IMR-90 (cell line): Measurements from ENCODE around the gene URB2. TPM values are rescaled to one million over a fixed set of nuclear protein-coding genes. Genes with fewer than 3 reads are reported as not detected.

ENCODE experiments used
- ATAC-seq: fragments of 200-7000 bp; cut with Tn5 transposase; 2 replicates; pipeline ENCODE4 v1.9.1; 2020; ENCODE audit warnings: low read depth, mild to moderate bottlenecking, moderate library complexity
- BruUV-seq: library from RNA; stranded (reverse); fragments of 400-500 nt; replicated peaks from 2 replicates; lab custom pipeline; 2021; lab: Mats Ljungman, UMichigan
- CTCF ChIA-PET: fragments of 300-600 bp; formaldehyde crosslinking; extraction: SDS; loops from one replicate; lab custom pipeline; 2021; ENCODE audit warnings: antibody characterized with exemption; lab: Yijun Ruan, JAX
- POLR2A ChIA-PET: fragments of 300-600 bp; sonication (Branson Sonifier 250); formaldehyde crosslinking; loops from one replicate; lab custom pipeline; 2022; ENCODE audit warnings: antibody characterized with exemption; ENCODE audit not compliant: unreplicated experiment; lab: Charles Lee
- DNase-seq: peaks from one replicate; pipeline ENCODE4 v3.0.0; 2013
- H2AFZ ChIP-seq: replicated peaks from 2 replicates; pipeline ENCODE3; 2013; ENCODE audit warnings: low read length, mild to moderate bottlenecking; ENCODE audit not compliant: poor library complexity
- H2AK5ac ChIP-seq: 2 replicates; pipeline ENCODE4 v1.6.1; 2013; ENCODE audit warnings: low read depth, low read length, inconsistent platforms
- H2AK9ac ChIP-seq: replicated peaks from 2 replicates; pipeline ENCODE3; 2013; ENCODE audit warnings: mild to moderate bottlenecking, low read depth, low read length, moderate library complexity; ENCODE audit not compliant: poor library complexity
- H2BK120ac ChIP-seq: 2 replicates; pipeline ENCODE4 v1.6.1; 2013; ENCODE audit warnings: low read depth, low read length, inconsistent platforms
- H2BK15ac ChIP-seq: 3 replicates; pipeline ENCODE4 v1.6.1; 2013; ENCODE audit warnings: low read depth, low read length, inconsistent platforms
- H2BK20ac ChIP-seq: 2 replicates; pipeline ENCODE4 v1.6.1; 2013; ENCODE audit warnings: low read depth, mild to moderate bottlenecking, inconsistent platforms, low read length, moderate library complexity
- H2BK5ac ChIP-seq: 2 replicates; pipeline ENCODE4 v1.6.1; 2013; ENCODE audit warnings: mild to moderate bottlenecking, low read depth, low read length, inconsistent platforms; ENCODE audit not compliant: poor library complexity, severe bottlenecking
- H3K14ac ChIP-seq: replicated peaks from 2 replicates; pipeline ENCODE4 v1.6.1; 2013; ENCODE audit warnings: low read depth, low read length, inconsistent platforms
- H3K18ac ChIP-seq: 2 replicates; pipeline ENCODE4 v1.6.1; 2013; ENCODE audit warnings: low read depth, low read length, control low read depth
- H3K23ac ChIP-seq: 2 replicates; pipeline ENCODE4 v1.6.1; 2013; ENCODE audit warnings: low read depth, low read length, inconsistent platforms
- H3K27ac ChIP-seq: 2 replicates; pipeline ENCODE4 v1.5.1; 2013; ENCODE audit warnings: mild to moderate bottlenecking, control low read depth, low read length; ENCODE audit not compliant: insufficient read depth
- H3K27me3 ChIP-seq: 2 replicates; pipeline ENCODE4 v1.6.1; 2013; ENCODE audit warnings: low read length; ENCODE audit not compliant: control insufficient read depth, insufficient read depth
- H3K36me3 ChIP-seq: 2 replicates; pipeline ENCODE4 v1.6.1; 2013; ENCODE audit warnings: low read length, mixed read lengths; ENCODE audit not compliant: control insufficient read depth, insufficient read depth
- H3K4ac ChIP-seq: 2 replicates; pipeline ENCODE4 v1.6.1; 2013; ENCODE audit warnings: low read depth, low read length, inconsistent platforms
- H3K4me1 ChIP-seq: 2 replicates; pipeline ENCODE4 v1.6.1; 2013; ENCODE audit warnings: low read length, mixed read lengths; ENCODE audit not compliant: control insufficient read depth, insufficient read depth
- H3K4me2 ChIP-seq: 2 replicates; pipeline ENCODE4 v1.6.1; 2013; ENCODE audit warnings: low read depth, mild to moderate bottlenecking, control low read depth, low read length, moderate library complexity
- H3K4me3 ChIP-seq: 2 replicates; pipeline ENCODE4 v1.5.1; 2013; ENCODE audit warnings: low read depth, mild to moderate bottlenecking, control low read depth, low read length, moderate library complexity; ENCODE audit not compliant: insufficient read depth
- H3K56ac ChIP-seq: 2 replicates; pipeline ENCODE4 v1.6.1; 2013; ENCODE audit warnings: low read length, inconsistent platforms; ENCODE audit not compliant: insufficient read depth; ENCODE audit errors: extremely low read depth
- H3K79me1 ChIP-seq, 2 experiments: 2 replicates each; pipeline ENCODE4 v1.6.1; 2013; ENCODE audit warnings: low read length in 2 of 2, inconsistent platforms in 1 of 2, low read depth in 1 of 2
- H3K9ac ChIP-seq: 2 replicates; pipeline ENCODE4 v1.6.1; 2013; ENCODE audit warnings: low read depth, low read length, control low read depth
- H3K9me1 ChIP-seq: 2 replicates; pipeline ENCODE4 v1.6.1; 2013; ENCODE audit warnings: low read length, inconsistent platforms; ENCODE audit not compliant: insufficient read depth
- H3K9me3 ChIP-seq: 2 replicates; pipeline ENCODE4 v1.6.1; 2013; ENCODE audit warnings: low read length; ENCODE audit not compliant: control insufficient read depth, insufficient read depth
- H4K20me1 ChIP-seq: 2 replicates; pipeline ENCODE4 v1.6.1; 2013; ENCODE audit warnings: low read length, inconsistent platforms; ENCODE audit not compliant: insufficient read depth
- H4K5ac ChIP-seq: 2 replicates; pipeline ENCODE4 v1.6.1; 2013; ENCODE audit warnings: mild to moderate bottlenecking, low read depth, low read length, control low read depth
- H4K8ac ChIP-seq, 2 experiments: 2 replicates each; pipeline ENCODE4 v1.6.1; 2013; ENCODE audit warnings: low read depth in 2 of 2, low read length in 2 of 2, control low read depth in 1 of 2, inconsistent platforms in 1 of 2
- H4K91ac ChIP-seq: 2 replicates; pipeline ENCODE4 v1.6.1; 2013; ENCODE audit warnings: low read depth, low read length, inconsistent platforms; ENCODE audit not compliant: insufficient read depth
- CHD1 ChIP-seq: IDR thresholded peaks from 2 replicates; pipeline ENCODE4 v1.6.1; 2012; ENCODE audit warnings: low read depth, low read length, improper control_type of control experiment
- WGBS, 2 experiments: methylation state at CpG; one replicate each; pipeline versions ENCODE4 v1.1.5 to v1.1.7; 2013; ENCODE audit warnings: missing lambda C conversion rate in 2 of 2; ENCODE audit not compliant: insufficient read length in 1 of 2; ENCODE audit errors: extremely low coverage in 2 of 2; 5-methylcytosine and 5-hydroxymethylcytosine counted together
- dilution Hi-C: fragments of 300-500 bp; cut with HindIII; formaldehyde crosslinking; loops from one replicate; pipeline ENCODE4 v1.14.3; 2018; ENCODE audit warnings: low sequenced_read_pairs; ENCODE audit not compliant: unreplicated experiment
- in situ Hi-C: fragments of 300-500 bp; cut with MboI; formaldehyde crosslinking; loops from 3 replicates; pipeline ENCODE4 v1.14.3; 2019; ENCODE audit warnings: low sequenced_read_pairs, inconsistent platforms, mixed read lengths
- intact Hi-C: fragments of 100-400 bp; cut with micrococcal nuclease; formaldehyde crosslinking; loops from 2 replicates; pipeline ENCODE4 v1.10.0; 2022
- polyA plus RNA-seq, 3 experiments: library from polyadenylated mRNA; depleted of rRNA; stranded (reverse); fragments of >200 nt; gene quantifications; 2 replicates each; pipeline ENCODE4 v1.2.3, GENCODE V29; 2012; ENCODE audit warnings: low replicate concordance in 1 of 3
- total RNA-seq: library from RNA; depleted of rRNA; stranded (reverse); fragments of >200 nt; gene quantifications from 2 replicates; pipeline ENCODE4 v1.2.3, GENCODE V29; 2012

Gene URB2
- total and polyA plus RNA-seq, 2 of the 4 experiments (the other 2 are of a cell fraction), result 5.9 to 15.4 TPM

GRCh38 chr1:229671310-229671709 is 45.3 kb downstream of the URB2 start:
- Histone ChIP-seq H3K4me1 (no peaks in the 10 kb centered on the region), H3K4ac (no peak overlapping the region), H2AK5ac (no peak overlapping the region), H2AK9ac (no peak overlapping the region), H2BK120ac (no peak overlapping the region), H3K56ac (no peak overlapping the region), H4K91ac (no peak overlapping the region), H2AFZ (no peak overlapping the region), H3K9me3 (no peaks in the 10 kb centered on the region), H3K36me3 (no peaks in the 10 kb centered on the region), H3K23ac (no peak overlapping the region), H2BK20ac (no peak overlapping the region), H3K14ac (no peak overlapping the region), H2BK15ac (no peak overlapping the region), H4K20me1 (no peaks in the 10 kb centered on the region), H3K27me3 (no peaks in the 10 kb centered on the region), H3K9ac (no peak overlapping the region), H4K5ac (no peak overlapping the region), H3K4me3 (no peak overlapping the region), H3K18ac (no peak overlapping the region), H3K9me1 (no peaks in the 10 kb centered on the region), H3K27ac (no peak overlapping the region), H2BK5ac (no peak overlapping the region), H4K8ac (no peak overlapping the region), H3K4me2 (no peak overlapping the region), H3K79me1 (no peaks in the 10 kb centered on the region)
- ATAC-seq (no peak), DNase-seq (no peak)
- intact Hi-C loops (no loop called here), dilution Hi-C loops (no loop called here), in situ Hi-C loops (no loop called here)
- no TSS peak for BruUV-seq
- ChIA-PET POLR2A (no interaction called here), CTCF (no interaction called here)
- no peak for TF ChIP-seq CHD1
- no CpG with 5 or more reads among the region's 5 CpGs for WGBS, 2 experiments
